Measurements from ENCODE around the gene TMEM94.
"Not testable (repeated sequence)": the region's sequence is repeated elsewhere in the genome, so short reads cannot be mapped to it uniquely, and the experiment has no call there.

TMEM94 gene

DNA sequence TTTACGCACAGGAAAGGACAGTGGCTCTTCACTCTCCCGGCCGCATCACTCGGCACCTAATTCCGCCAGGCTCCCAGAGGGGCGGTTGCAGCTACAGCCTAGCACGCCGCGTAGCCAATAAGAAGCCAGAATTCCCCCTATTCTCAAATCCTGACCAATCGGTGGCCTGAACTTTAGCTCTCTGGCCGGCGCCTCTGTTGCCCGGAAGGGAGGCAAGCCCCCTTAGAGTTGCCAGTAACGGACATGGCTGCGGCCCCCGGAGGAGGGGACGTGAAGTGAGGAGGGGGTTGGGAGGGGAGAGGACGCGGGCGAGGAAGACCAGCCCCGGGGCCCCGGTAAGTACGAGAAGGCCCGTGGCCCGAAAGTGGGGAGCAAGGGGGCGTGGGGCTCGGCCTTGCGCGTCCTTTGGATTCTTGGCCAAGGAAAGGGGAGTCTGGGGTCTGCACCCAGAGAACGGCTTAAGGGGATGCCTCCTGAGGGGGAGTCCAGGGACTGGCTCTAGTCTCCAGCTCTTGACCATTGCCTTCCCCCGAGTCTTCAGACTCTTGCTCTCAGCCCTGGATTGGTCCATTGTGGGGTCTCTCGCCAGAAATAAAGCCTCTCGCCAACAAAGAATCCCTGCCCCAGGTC lies at the start of gene TMEM94:
Gene TMEM94 (plus strand): TSS at position 219 of the 630 bp plus-strand sequence. CDS start 15,271 bp downstream, outside the sequence.
- peak; percentile 97 for DNase-seq (ENCODE audit: low spot score)

DNA sequence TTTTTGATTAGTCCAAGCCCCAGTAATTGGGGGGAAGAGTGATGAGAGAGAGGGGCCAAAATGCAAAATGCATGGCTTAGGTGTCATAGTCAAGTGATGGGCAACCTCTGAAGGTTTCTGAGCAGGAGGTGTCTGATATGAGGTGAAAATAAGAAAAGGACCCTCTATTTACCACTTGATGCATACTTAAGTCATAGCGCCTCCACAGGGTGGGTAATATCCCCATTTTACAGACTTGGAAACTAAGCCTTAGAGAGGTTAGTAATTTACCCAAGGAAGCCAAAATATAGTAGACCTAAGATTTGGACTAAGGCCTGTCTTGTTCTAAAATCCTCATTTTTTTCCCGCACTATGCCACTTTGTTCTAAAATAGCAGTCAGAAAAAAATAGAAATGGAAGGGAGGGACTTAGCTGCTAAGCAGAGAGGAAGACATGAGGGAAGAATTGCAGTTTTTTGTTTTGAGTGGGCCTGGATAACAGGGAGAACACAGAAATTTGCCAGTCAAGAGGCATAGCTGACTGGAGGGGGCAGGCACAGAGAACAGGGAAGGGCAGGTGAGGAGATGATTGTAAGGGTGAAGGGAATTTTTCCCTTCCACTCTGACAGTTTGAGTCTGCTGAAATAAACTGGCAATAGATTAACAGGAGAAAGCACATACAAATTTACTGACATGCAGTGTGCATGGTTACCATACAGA lies 48.6 kb upstream of the TMEM94 start:
- no peak for DNase-seq (ENCODE audit: low spot score)

DNA sequence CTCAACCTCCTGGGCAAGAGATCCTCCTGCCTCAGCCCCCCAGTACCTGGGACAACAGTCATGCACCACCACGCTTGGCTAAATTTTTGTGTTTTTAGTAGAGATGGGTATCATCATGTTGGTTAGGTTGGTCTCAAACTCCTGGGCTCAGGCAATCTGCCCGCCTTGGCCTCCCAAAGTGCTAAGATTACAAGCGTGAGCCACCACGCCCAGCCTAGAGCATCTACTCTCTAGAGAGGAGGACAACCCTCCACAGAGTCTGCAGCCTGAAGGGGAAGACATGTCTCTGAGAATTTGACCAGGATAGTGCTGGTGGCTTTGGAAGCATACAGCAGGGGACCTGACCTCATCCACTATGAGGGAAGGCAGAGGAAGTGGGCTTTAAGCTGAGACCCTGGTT lies 46.3 kb upstream of the TMEM94 start:
- DNase-seq (ENCODE audit: low spot score), result no peak

DNA sequence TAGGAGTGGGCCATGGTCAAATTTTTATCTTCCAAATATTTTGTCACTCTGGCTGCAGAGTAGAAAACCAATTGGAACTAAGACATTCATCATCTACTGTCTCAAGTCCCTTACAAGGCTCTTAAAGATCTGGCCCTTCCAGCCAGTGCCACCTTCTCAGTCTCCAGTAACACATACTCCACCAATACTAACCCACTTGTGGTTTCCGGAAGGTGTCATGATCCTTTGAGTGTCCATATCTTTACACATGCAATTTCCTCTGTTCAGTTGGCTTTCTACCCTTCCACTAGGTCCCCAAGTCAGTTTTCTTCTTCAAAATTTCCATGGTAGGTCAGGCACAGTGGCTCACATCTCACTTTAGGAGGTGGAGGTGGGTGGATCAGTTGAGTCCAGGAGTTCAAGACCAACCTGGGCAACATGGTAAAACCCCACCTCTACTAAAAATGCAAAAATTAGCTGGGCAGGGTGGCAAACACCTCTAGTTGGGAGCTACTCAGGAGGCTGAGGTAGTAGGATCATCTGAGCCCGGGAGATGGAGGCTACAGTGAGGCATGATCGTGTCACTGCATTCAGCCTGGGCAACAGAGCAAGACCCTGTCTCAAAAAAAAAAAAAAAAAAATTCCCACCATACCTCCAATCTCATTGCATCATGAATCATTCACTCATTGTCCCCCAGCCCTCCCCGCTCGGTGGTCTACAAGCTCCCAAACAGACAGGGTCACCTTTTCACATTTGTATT lies 44.9 kb upstream of the TMEM94 start:
- DNase-seq (ENCODE audit: low spot score), result no peak

DNA sequence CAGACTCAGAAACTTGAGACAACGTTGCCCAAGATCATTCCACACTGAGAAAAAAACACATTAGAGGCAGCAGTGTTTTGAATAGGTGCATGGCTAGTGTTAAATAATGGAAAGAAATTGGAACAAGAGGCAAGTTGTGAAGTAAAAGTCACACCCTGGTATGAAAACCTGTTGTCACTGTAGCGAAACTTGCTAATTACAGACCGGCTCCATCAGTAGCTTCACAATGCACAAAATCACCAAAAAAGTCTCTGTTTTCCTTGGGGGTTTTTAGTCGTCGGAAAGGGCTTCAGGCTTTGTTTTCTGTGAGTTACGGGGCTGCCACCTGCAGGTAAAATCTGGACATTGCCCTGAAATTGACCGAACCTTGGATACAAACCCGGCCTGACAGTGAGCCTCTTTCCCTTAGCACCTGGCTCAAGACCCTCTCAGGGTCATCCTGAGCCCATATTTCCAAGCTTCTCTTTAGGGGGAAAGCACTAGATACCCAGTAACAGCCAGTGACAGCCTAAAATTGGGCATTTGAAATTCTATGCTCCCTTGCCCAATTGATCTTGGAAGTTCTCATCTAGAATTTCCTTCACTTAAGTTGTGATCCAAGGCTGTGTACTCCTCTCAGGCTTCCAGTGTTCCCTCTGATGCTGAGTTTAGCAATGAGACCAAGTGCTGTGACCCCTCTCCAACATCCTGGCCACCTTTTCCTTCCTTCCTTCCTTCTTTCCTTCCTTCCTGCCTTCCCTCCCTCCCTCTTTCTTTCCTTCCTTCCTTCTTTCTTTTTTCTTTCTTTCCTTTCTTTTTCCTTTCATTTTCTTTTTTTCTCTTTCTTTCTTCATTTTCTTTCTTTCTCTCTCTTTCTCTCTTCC lies 43.7 kb upstream of the TMEM94 start:
- DNase-seq (ENCODE audit: low spot score), result peak; percentile 84

DNA sequence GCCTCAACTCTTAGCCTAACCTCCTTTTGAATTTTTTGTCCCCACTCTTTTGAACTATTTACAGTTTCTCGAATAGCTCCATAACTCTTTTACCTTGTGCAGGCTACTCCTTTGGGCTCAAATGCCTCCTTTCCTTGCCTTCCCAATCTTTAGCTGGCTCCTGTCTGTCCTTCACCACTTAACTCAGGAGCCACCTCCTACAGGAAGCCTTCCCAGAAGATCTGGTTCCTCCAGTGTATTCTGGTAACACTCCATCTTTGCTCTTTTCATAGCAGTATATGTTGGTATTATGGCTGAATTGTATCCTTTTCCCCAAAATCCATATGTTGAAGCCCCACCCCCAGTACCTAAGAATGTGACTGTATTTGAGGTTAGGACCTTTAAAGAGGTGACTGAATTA lies 41.9 kb upstream of the TMEM94 start:
- no peak for DNase-seq (ENCODE audit: low spot score)

DNA sequence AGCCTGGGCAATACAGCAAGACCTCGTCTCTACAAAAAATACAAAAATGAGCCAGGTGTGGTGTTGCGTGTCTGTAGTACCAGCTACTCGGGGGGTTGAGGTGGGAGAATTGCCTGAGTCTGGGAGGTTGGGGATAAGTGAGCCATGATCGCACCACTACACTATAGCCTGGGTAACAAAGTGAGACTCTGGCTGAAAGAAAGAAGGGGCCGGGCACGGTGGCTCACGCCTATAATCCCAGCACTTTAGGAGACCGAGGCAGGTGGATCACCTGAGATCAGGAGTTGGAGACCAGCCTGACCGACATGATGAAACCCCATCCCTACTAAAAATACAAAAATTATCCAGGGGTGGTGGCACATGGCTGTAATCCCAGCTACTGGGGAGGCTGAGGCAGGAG lies 40.4 kb upstream of the TMEM94 start:
- no peak for DNase-seq (ENCODE audit: low spot score)

DNA sequence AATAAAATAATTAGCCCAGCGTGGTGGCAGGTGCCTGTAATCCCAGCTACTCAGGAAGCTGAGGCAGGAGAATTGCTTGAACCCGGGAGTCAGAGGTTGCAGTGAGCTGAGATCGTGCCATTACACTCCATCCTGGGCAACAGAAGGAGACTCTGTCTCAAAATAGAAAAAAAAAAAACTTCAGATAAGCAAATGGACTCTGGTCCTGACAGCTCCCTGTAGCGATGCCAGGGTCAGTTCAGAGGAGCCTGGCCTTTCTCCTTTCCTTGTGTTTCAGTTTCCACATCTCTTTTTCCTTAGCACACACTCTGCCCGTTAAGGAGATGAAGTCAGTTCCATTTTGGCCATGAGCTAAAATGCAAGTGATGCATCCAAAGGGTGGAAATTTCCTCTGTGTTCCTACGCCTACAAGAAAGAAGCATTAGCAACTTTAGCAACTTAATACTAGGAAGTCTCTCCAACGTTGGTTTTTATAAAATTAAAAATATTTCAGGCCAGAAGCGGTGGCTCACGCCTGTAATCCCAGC lies 39.3 kb upstream of the TMEM94 start:
- no peak for DNase-seq (ENCODE audit: low spot score)

DNA sequence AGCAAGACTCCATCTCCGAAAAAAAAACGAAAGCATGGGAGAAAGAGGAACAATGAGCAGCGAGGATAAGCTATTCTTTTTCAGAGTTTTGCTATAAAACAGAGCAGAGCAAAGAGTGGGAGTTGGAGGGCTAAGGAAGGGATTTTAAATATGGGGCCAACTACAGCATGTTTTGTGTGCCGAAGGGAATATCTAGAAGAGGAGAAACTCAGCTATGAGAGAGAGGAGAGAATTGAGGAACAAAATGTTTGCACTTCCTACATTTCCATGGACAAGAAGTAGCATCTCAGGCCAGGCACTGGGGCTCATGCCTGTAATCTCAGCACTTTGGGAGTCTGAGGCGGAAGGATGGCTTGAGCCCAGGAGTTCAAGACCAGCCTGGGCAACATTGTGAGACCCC lies 37.9 kb upstream of the TMEM94 start:
- DNase-seq (ENCODE audit: low spot score), result no peak

DNA sequence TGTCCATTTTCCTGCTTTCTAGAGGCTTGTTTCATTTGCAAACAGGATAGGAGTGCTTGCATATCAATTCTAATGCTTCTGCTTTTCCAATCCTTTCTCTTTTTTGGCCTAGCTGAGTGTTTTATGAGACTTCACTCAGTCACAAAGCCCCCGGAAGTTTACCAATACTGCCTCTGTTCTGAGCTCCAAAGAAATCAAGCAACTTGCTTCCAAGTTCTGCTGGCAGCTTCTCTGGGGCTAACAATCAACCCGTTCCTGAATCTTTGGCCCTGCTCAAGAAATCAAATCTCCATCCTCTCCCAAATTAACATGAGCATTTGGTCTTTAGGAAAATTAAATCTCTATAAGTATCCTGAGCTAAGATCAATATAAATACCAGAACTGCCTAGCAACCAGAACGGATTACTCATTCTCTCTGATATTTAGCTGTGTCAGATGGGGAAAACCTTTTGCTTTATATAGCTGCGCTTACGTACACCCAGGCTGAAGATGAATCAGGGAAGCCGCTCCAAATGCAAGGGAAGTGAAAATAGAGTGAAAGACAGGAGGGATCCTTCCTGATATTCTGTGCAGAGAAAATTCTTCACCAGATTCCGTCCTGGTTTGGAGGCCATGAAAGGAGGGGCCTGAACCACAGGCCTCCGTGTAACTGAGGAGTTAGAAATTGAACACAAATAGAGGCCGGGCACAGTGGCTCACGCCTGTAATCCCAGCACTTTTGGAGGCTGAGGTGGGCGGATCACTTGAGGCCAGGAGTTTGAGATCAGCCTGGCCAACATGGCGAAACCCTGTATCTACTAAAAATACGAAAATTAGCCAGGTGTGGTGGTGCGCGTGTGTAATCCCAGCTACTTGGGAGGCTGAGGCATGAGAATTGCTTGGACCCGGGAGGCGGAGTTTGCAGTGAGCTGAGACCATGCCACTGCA lies 27.6 kb upstream of the TMEM94 start:
- no peak for DNase-seq (ENCODE audit: low spot score)

DNA sequence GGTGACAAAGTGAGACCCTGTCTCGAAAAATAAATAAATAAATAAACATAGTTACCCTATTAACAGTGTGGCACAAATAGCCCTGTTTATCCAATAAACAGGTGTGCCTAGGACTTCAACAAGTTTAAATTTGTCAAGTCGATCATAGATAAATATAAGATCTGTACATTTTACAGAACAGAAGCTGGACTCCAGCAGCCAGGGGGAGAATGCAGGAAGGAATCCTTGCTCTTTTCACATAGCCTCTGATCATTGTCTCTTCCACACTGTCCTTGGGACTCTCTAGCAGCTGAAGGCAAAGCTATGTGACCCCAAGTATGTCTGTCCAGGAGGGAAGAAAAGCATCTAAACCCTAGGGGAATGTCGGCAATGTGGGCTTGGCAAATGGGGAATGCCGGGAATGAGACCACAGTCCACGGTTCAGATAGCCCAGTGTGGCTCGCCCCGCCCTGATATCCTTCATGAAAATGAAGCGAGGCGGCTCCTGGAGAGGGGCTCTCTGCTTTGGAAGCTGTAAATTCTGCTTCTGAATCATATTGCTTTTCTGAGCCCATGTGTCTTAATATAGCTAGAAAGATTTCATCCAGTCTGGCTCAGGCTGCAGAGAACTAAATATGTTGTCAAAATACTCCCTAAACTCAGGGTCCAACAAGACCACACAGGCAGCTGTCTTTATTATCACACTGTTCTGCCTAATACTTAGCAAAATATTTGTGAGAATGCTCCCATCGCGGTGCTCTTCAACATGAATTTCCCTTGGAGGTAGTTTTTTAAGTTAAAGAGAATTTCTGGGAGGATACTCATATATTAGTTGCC lies 26.1 kb upstream of the TMEM94 start:
- DNase-seq (ENCODE audit: low spot score), result no peak

DNA sequence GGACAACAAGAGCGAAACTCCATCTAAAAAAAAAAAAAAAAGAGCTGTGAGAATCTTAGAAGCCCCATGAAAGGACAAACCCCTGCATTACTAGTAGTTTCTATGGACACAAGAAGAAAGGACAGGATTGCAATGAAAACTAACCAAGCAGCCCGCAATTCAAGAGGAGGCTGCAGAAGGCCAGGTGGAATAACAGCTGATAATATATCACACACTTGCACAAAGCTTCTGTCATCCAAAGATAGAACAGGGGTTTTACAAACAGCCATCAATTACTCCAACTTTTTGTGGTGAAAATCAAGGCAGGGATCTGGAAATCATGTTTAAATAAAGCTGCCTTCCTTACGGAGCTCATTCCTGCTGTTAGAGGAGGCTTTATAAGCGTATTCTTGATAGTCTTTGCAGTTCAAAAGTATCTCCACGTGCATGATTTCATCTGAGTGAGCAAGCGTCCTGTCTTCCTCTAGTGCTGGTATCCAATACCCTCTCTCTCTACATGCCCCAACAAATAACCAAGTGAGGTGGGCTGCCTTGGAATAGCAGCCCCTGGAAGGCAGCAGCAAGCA lies 23.1 kb upstream of the TMEM94 start:
- no peak for DNase-seq (ENCODE audit: low spot score)

DNA sequence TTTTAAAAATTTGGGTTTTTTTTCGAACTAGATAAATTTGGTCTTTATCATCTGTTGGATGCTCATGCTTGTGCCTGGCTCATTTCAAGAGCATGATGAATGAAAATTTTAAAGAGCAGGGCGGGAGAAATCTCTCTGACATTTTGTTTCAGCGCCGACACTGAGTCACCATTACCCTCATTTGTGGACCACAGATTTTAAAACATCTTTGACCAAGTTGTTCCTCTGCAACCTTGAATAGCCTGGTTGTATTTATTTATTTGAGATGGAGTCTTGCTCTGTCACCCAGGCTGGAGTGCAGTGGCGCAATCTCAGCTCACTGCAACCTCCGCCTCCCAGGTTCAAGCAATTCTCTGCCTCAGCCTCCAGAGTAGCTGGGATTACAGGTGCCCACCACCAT lies 22.0 kb upstream of the TMEM94 start:
- DNase-seq (ENCODE audit: low spot score), result not testable (repeated sequence)

DNA sequence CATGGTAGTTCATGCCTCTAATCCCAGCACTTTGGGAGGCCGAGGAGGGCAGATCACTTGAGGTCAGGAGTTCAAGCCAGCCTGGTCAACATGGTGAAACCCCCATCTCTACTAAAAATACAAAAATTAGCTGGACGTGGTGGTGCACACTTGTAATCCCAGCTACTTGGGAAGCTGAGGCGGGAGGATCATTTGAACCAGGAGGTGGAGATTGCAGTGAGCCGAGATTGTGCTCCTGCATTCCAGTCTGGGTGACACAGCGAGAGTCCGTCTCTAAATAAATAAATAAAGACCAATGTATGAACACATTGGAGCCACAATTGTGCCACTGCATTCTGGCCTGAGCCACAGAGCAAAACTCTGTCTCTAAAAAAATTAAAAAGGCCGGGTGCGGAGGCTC lies 19.0 kb upstream of the TMEM94 start:
- not testable (repeated sequence) for DNase-seq (ENCODE audit: low spot score)

DNA sequence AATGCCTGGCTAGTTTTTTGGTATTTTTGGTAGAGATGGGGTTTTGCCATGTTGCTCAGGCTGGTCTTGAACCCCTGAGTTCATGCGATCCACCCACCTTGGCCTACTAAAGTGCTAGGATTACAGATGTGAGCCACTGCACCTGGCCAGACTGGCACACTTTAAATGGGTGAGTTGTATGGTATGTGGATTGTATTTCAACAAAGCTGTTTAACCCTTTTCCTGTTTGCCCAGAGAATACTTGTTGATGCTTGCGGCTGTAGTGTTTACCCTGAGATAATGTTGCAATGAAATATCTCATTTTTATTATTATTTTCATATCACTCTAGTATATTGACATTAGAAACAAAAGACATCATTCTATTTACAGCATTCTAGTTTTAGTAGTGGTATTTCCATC lies 17.1 kb upstream of the TMEM94 start:
- DNase-seq (ENCODE audit: low spot score), result no peak

DNA sequence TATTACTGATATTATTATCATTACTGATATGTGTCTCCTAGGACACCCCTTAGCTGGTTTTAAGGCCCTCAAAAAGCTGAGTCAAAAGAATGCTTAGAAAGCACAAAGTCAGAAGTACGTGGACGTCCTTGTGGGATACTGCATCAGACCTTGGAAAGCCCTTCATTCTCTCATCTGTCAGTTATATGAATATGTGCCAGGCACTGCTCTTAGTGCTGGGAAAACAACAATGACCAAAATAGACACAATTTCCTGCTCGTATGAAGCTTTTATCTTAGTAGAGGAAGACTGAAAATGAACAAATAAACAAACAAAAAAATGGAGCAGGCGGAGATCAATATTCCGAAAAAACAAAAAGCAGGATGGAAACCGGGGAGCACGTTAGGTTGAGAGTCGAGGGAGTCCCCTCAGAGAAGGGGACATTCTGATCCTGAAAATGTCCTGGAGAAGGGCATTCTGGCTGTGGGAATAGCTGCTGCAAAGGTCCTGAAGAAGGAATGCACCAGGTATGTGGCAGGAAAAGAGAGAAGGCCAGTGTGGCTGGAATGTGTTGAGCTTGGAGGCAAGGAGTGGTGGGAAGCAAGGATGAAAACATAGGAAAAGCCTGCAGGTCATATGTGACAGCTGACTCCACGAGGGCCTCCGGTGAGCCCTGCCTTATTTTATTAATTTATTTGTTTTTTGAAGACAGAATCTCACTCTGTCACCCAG lies 15.5 kb upstream of the TMEM94 start:
- DNase-seq (ENCODE audit: low spot score), result no peak

DNA sequence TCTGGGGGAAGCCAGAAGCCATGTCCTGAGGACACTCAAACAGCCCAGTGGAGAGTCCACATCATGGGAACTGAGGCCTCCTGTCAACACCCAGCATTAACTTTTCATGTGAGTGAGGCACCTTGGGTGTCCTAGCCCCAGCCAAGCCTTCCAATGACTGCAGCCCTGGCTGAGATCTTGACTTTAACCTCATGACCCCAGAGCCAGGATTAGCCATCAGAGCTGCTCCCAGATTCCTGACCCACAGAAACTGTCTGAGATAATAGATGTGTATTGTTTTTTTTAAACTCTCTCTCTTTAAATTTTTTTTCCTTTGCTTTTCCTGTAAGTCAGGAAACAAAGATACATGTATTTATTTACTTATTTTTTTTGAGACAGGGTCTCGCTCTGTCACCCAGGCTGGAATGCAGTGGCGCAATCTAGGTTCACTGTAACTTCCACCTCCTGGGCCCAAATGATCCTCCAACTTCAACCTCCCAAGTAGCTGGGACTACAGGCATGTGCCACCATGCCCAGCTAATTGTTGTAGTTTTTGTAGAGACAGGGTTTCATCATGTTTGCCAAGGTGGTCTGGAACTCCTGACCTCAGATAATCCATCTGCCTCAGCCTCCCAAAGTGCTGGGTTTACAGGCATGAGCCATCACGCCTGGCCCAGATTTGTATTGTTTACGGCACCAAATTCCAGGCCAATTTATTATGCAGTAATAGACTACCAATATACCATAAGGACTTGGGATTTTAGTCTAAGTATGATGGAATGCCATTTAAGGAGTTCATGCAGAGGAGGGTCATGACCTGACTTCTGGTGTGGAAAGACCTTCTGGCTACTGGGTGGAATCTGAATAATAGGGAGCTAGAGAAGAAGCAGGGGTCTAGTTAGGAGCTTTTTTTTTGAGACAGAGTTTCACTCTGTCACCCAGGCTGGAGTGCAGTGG lies 14.0 kb upstream of the TMEM94 start:
- no peak for DNase-seq (ENCODE audit: low spot score)

DNA sequence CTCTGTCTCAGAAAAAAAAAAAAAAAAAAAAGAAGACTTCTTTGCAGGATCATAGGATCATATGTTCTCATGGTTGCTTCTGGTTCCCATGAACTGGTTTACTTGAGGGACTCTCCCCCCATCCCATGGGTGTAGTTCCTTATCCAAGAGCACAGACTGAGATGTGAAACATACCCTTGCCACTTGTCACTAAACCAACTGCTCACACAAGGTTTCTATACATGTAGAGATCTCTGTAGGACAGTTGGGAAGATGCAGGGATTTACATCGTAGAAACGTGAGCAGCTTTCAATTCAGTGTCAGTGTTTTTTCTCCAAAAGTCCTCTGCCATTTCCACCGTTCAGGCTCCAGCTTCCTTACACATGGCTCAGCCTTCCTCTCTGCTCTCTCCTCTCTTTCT lies 11.1 kb upstream of the TMEM94 start:
- DNase-seq (ENCODE audit: low spot score), result no peak
